GM23338 (cell line): ENCODE data around the gene TMEM63C.

Experiments used
- EZH2phosphoT487 ChIP-seq: fragments of 200-600 bp; sonication (generic); IDR thresholded peaks from one replicate; pipeline ENCODE4 v1.8.1; 2018; ENCODE audit warnings: antibody characterized with exemption; ENCODE audit not compliant: unreplicated experiment
- NANOG ChIP-seq: IDR thresholded peaks from 2 replicates; pipeline ENCODE4 v1.6.1; 2016; ENCODE audit warnings: antibody characterized with exemption, borderline replicate concordance
- TF ChIP-seq, protein P1 (sequence below), 2 experiments: fragments of 200-600 bp in 1 of 2; sonication (generic) in 1 of 2; conservative IDR thresholded peaks; 2 replicates each; pipeline versions ENCODE4 v1.5.1 to v1.6.1; 2016 to 2017; ENCODE audit warnings: antibody characterized with exemption in 2 of 2, low read depth in 2 of 2, mild to moderate bottlenecking in 2 of 2, moderate library complexity in 1 of 2

- TF ChIP-seq NANOG (no peak), EZH2phosphoT487 (no peak)
- TF ChIP-seq, protein P1, sequence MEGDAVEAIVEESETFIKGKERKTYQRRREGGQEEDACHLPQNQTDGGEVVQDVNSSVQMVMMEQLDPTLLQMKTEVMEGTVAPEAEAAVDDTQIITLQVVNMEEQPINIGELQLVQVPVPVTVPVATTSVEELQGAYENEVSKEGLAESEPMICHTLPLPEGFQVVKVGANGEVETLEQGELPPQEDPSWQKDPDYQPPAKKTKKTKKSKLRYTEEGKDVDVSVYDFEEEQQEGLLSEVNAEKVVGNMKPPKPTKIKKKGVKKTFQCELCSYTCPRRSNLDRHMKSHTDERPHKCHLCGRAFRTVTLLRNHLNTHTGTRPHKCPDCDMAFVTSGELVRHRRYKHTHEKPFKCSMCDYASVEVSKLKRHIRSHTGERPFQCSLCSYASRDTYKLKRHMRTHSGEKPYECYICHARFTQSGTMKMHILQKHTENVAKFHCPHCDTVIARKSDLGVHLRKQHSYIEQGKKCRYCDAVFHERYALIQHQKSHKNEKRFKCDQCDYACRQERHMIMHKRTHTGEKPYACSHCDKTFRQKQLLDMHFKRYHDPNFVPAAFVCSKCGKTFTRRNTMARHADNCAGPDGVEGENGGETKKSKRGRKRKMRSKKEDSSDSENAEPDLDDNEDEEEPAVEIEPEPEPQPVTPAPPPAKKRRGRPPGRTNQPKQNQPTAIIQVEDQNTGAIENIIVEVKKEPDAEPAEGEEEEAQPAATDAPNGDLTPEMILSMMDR (conservative IDR thresholded peaks at IDR 0.05; ENCODE audit: low read depth in 2 of 2): no peak
These were observed 32.9 kb upstream of the TMEM63C start for GRCh38 chr14:77148510-77149231.
